Left renal pelvis (tissue), 4 donors: ENCODE data around the gene RSU1. TPM values are rescaled to one million over a fixed set of nuclear protein-coding genes. Genes with fewer than 3 reads are reported as not detected.
"Not testable (repeated sequence)": the region's sequence is repeated elsewhere in the genome, so short reads cannot be mapped to it uniquely, and the experiment has no call there.

Experiments used
- DNase-seq, 4 donors: peaks; one replicate each; pipeline ENCODE4 v3.0.0-alpha.2; 2013; ENCODE audit warnings: low read depth in 4 of 4, low spot score in 3 of 4
- polyA plus RNA-seq, 4 donors: library from polyadenylated mRNA; unstranded; fragments of 120-200 nt; gene quantifications; one replicate each; pipeline ENCODE4 v1.2.1, GENCODE V29; 2013; ENCODE audit not compliant: insufficient read length in 4 of 4

The RSU1 gene
- polyA plus RNA-seq, result 100 to 1,000 TPM in 1 of 4 donors, 10 to 100 TPM in 3; 65.7 to 116 (median 91.0) TPM

DNA sequence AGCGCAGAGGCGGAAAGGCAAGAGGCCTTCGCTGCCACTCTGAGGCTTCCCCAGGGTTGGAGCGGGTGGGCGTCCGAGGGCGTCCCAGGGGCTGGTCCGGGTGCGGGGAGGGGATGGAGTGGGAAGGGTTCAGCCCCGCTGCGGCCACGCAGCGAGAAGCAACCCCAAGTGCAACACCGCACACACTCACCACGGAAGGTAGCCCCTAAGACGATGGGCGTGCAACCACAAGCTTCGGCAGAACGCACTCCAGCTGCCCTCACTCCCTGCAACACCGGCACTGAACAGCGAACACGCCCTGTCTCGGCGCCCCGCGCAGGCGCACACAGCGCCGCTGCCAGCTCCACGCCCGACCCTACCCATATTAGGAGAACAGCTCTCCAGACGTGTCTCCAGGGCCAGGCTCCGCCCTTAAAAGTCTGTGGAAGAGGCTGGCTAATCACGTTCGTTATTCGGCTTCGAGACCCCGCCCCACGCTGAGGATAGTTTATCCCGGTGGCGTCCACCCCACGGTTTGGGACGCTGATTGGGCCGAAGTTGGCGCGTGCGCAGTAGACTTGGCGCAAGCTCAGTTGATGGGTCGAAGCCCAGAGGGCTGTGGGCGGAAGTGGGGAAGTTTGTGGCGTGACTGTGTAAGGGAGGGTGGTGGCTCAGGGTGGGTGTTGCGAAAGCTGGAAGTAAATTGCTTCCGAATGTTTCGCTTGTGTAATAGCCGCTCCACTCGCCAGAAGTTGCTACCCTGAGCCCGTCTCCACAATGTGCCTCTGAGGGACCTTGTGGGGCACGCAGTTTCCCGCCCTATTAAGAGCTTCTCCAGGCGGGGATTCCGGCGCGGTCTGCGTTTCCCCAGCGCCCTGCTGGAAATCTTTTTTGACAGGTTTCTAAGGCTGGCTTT, at the start of gene RSU1:
RSU1 (minus strand) TSS at position 300 of the 895 bp plus-strand sequence. CDS start 343 bp downstream, outside the sequence.
- peak; percentile 97 to 99 (median 98) for DNase-seq

GRCh38 chr10:16866541-16867275, 49.5 kb upstream of the RSU1 start:
- DNase-seq, result no peak

GRCh38 chr10:16865766-16866165, 48.5 kb upstream of the RSU1 start:
- no peak for DNase-seq

GRCh38 chr10:16863766-16864165, 46.5 kb upstream of the RSU1 start:
- no peak for DNase-seq

DNA sequence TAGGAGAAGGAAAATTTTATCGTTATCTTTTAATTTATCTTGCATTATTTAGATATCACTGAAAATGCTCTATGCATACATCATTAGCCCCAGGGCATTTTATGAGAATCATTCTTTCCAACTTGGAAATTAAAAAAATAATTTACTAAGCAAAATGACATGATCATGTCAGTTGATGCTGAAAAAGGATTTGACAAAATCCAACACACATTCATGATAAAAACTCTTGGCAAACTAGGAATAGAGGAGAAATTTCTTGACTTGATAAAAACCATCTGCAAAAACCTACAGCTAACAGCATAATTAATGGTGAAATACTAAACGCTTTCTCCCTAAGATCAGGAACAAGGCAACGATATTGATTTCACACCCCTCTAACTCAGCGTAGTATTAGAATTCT, 40.2 kb upstream of the RSU1 start:
- DNase-seq, result no peak

DNA sequence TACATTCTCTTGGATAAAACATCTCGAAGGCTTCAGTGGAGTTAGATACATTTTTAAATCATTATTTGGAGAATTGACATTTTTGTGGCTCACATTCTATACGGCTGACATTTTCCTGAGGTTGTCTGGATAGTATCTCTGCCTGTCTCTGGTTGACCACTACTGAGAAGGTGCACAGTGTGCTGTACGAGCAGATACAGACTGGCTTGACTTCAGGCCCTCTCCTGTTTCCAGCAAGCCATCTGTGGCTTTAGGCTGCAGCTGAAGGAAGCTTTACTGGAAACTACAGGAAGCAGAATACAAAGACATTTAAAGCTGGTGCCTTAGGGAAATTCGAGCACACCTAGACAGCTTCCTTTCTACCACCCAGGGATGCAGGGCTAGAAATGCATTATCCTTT, 39.3 kb upstream of the RSU1 start:
- DNase-seq, result no peak

DNA sequence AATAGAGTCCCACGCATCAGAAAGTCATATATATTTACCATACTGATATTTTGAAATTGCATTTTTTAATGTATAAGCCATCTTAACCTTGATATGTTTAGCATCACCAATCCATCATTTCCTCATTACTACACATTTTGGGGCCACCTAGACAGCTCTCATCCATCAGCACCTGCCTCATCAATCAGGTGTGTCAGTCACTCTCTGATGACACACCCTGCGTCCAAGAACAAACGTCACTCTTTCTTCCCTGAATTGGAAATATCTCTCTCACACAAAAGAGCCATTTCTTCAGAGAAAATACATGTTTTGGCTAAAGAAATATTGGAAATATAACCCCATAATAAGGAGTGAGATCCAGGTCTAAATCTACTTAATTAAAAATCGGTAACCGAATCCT, 38.9 kb upstream of the RSU1 start:
- no peak for DNase-seq

- no peak for DNase-seq
Observed at GRCh38 chr10:16854623-16855022, 37.4 kb upstream of the RSU1 start.

DNA sequence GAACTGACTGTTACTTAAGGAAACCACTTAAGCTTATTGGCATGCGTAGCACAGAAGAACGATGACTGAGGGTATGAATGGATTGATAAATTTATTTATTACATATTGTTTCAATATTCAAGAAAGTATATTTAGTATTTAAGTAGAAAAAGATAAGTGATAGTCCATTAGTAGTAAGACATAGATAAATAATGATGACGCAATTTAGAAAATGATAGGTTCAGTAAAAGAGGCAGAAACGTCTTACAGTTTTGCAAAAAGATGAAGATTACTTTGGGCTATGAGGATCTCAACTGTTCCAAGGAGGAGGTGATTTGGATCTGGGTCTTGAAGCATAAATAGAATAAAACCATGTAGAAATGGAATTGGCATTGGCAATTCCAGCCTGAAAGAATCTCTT, 36.6 kb upstream of the RSU1 start:
- DNase-seq, result no peak

DNA sequence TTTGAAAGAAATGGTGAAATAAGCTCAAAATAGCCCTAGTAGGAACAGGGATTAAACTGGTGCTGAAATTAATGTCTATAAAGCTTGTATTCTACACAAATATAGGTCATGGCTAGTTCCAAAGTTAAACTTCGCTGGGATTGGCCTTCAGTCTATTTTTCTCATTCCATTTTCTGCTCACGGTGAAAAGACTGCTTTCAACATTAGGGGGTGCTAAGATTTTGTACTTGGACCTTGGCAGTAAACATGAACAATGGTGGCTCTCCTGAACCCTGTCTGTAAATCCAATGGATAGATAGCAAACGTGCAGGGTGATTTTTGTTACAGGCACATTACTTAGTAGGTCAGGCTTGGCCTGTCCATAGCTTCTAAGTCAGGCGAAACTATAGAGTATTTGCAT, 36.0 kb upstream of the RSU1 start:
- DNase-seq, result no peak

DNA sequence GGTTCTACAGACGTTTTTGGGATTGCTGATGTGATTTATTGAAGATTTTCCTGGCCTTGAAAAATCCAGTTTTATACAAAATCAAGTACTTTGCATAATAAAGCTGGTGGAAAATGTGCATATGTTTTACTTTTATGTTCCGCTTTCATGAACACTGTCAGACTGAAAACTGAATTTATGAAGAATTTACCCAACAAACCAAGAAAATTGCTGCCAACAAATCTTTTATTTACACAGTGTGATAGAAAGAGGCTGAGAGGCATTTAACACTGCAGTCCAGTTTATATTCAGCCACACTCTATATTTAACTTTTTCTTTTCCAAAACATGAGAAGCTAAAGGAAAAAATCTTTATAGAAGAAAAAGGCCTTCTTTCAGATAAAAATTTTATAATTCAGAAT, 35.4 kb upstream of the RSU1 start:
- DNase-seq, result no peak

GRCh38 chr10:16848562-16849154, 31.4 kb upstream of the RSU1 start:
- no peak for DNase-seq

DNA sequence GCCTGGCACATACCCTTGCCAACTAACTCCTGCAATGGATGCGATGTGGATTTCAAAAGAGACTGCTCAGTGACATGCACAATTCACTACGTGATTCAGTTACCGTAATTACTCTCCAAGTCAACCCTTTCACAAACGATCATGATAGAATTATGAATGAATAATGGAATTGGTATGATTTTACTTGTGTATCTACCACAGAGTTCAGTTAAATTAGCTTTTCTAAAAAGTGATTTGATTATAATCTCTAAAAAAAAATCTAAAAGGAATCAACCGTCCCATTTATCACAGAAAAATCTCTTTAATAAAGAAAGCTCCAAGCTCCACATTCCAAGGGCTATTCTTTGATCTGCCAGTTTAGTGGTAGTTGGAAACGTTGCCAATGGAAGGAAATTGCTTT, 30.4 kb upstream of the RSU1 start:
- DNase-seq, result no peak

GRCh38 chr10:16845248-16845647, 28.0 kb upstream of the RSU1 start:
- no peak for DNase-seq

DNA sequence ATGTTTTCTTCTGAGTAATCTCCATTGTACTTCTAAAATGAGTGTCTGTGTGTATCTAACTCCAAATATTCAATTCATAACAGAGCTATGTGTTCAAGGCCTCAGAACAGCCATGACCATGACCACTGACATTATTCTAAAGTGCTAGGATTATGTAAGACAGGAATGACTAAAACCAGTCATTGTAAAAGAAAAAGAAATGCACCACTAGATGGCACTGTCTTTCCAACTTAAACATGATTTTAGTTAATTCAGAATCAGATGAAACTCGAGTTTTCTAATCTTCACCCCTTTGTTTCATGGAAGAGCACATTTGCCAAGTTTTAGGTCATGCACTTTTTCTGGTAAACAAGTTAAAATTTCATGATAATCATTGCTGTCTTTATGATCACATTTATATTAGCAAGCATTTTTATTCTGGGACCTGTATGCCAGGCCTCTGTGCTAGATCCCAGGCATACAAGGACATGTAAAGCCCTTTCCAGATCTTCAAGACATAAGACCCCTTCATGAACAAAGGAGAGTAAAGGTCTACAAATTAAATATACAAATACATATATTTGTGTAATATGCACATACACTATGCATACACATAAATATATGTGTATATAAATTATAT, 26.1 kb upstream of the RSU1 start:
- peak in 1 of 4 donors; percentile 39 for DNase-seq

DNA sequence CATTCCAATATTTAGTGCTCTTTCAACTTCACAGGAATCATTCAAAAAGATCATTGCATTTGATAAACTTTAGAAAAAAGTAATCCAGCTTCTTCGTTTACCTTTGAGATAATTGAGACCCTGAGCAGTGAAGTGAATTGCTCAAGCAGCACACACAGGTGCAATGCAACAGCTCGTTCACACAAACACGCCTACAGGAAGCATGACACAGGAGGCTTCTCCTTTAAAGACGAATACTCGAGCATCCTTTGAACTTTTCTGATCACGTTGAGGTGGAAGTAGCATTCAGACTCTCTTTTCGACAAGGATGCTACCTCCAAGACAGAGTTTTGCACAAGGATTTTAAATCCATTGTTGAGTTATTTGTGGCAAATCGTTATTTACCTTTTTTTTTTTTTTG, 18.0 kb upstream of the RSU1 start:
- DNase-seq, result no peak

- no peak for DNase-seq
Observed at GRCh38 chr10:16832351-16833080, 15.3 kb upstream of the RSU1 start.

- no peak for DNase-seq
Observed at GRCh38 chr10:16828701-16829175, 11.5 kb upstream of the RSU1 start.

GRCh38 chr10:16828114-16828568, 10.9 kb upstream of the RSU1 start:
- DNase-seq, result peak in 1 of 4 donors; percentile 50

DNA sequence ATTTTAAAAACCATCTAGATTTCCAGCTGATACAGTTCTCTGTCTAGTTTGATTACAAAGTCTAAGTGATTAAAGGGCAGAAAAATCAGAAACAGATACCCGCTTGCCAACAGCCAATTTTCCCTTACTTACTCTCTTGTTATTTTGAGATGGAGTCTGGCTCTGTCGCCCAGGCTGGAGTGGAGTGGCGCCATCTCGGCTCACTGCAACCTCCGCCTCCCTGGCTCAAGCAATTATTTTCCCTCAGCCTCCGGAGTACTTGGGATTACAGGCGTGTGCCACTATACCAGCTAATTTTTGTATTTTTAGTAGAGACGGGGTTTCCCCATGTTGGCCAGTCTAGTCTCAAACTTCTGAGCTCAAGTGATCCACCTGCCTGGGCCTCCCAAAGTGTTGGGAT, 10.2 kb upstream of the RSU1 start:
- DNase-seq, result not testable (repeated sequence)
